ENCODE data around the gene VPS35L. TPM values are rescaled to one million over a fixed set of nuclear protein-coding genes. Genes with fewer than 3 reads are reported as not detected.

VPS35L gene
- total RNA-seq, 1 donor from 2014 or later, result 38.1 TPM

GRCh38 chr16:19521471-19522396 lies 33.8 kb upstream of the VPS35L start, which contains the start of gene GDE1:
Gene GDE1, minus strand, starts transcription at chr16:19522098. Its CDS starts 134 bp downstream, at chr16:19521964.
- peaks cover 22 to 36% (median 29%) of the 10 kb centered on the region in 3 donors for H3K4me1 ChIP-seq (ENCODE audit: control insufficient read depth in 3 of 3, insufficient read depth in 3 of 3, low read length in 3 of 3)

DNA sequence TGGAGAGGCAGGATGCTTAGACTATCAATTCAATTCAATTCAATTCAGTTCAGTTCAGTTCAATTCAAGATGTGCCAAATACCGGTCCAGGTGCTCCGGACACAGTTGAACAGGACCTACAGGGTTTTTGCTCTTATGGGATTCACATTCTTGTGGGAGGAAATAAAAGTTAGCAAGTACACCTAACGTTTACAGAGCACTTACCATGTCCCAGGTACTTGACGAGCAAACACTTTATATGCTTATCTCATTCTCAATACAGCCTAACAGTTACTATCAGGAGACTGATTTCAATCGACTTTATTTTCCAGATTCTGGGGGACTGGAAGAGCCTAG lies 33.1 kb upstream of the VPS35L start:
- no peaks in the 10 kb centered on the region for H3K36me3 ChIP-seq (ENCODE audit: control insufficient read depth in 3 of 3, insufficient read depth in 3 of 3, low read length in 3 of 3)
- no peaks in the 10 kb centered on the region for H3K27me3 ChIP-seq (ENCODE audit: control insufficient read depth in 3 of 3, insufficient read depth in 3 of 3, low read length in 3 of 3)
- peaks cover 22 to 36% (median 29%) of the 10 kb centered on the region in 3 donors for H3K4me1 ChIP-seq (ENCODE audit: control insufficient read depth in 3 of 3, insufficient read depth in 3 of 3, low read length in 3 of 3)
- H3K27ac ChIP-seq (ENCODE audit: low read depth, low read length), result peak overlapping the region; percentile 86
- H3K9me3 ChIP-seq (ENCODE audit: control insufficient read depth in 3 of 3, low read length in 3 of 3), result no peaks in the 10 kb centered on the region
- H3K9ac ChIP-seq (ENCODE audit: low read depth in 1 of 3, low read length in 3 of 3), result no peak overlapping the region
- peak overlapping the region; percentile 79 to 92 (median 87) for H3K4me3 ChIP-seq (ENCODE audit: low read length in 3 of 3)

More at GRCh38 chr16:19521471-19522396, 33.8 kb upstream of the VPS35L start, which contains the start of gene GDE1:
- H3K27ac ChIP-seq (ENCODE audit: low read depth, low read length), result peak within 1 kb of the TSS; percentile 86
- H3K4me3 ChIP-seq (ENCODE audit: low read length in 3 of 3), result peak within 1 kb of the TSS; percentile 79 to 92 (median 87)
- H3K36me3 ChIP-seq (ENCODE audit: control insufficient read depth in 3 of 3, insufficient read depth in 3 of 3, low read length in 3 of 3), result peaks cover 0 to 4% (median 1%) of the 10 kb centered on the region in 3 donors
- H3K27me3 ChIP-seq (ENCODE audit: control insufficient read depth in 3 of 3, insufficient read depth in 3 of 3, low read length in 3 of 3), result no peaks in the 10 kb centered on the region
- peak within 1 kb of the TSS; percentile 85 to 91 (median 85) for H3K9ac ChIP-seq (ENCODE audit: low read depth in 1 of 3, low read length in 3 of 3)
- H3K9me3 ChIP-seq (ENCODE audit: control insufficient read depth in 3 of 3, low read length in 3 of 3), result no peaks in the 10 kb centered on the region

DNA sequence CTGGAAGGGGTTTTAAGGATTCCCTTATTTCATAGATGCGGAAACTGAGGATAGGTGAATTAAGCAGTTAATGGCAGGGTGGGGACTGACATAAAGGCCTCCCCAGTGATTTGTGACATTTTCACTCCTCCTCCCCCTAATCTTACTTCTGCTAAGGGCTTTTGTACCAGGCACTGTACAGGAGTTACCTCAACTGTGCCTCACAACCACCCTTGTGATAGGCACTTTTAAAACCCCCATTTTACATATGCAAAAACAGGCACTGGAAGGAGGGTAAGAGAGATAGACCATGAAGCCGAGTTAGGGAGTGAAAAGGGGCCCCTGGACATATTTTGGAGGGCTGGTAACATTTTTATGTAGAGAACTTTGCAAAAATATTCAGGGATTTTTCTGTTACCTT lies 32.7 kb upstream of the VPS35L start:
- H3K36me3 ChIP-seq (ENCODE audit: control insufficient read depth in 3 of 3, insufficient read depth in 3 of 3, low read length in 3 of 3), result peaks cover 0 to 2% (median 2%) of the 10 kb centered on the region in 3 donors
- H3K9me3 ChIP-seq (ENCODE audit: control insufficient read depth in 3 of 3, low read length in 3 of 3), result no peaks in the 10 kb centered on the region
- peaks cover 22 to 36% (median 29%) of the 10 kb centered on the region in 3 donors for H3K4me1 ChIP-seq (ENCODE audit: control insufficient read depth in 3 of 3, insufficient read depth in 3 of 3, low read length in 3 of 3)
- no peaks in the 10 kb centered on the region for H3K27me3 ChIP-seq (ENCODE audit: control insufficient read depth in 3 of 3, insufficient read depth in 3 of 3, low read length in 3 of 3)
- H3K27ac ChIP-seq (ENCODE audit: low read depth, low read length), result no peak overlapping the region
- H3K9ac ChIP-seq (ENCODE audit: low read depth in 1 of 3, low read length in 3 of 3), result no peak overlapping the region
- no peak overlapping the region for H3K4me3 ChIP-seq (ENCODE audit: low read length in 3 of 3)

DNA sequence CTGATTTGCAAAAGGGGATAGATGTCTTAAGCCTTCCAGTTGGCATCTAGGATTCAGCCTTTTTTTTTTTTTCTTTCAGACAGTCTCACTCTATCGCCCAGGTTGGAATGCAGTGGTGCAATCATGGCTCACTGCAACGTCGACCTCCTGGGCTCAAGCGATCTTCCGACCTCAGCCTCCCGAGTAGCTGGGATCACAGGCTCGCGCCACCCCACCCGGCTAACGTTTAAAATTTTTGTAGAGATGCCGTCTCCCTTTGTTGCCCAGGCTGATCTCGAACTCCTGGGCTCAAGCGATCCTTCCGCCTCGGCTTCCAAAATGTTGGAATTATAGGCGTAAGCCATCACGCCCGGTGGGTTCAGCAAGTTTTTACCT lies 32.3 kb upstream of the VPS35L start:
- no peak overlapping the region for H3K27ac ChIP-seq (ENCODE audit: low read depth, low read length)
- H3K4me3 ChIP-seq (ENCODE audit: low read length in 3 of 3), result no peak overlapping the region
- H3K36me3 ChIP-seq (ENCODE audit: control insufficient read depth in 3 of 3, insufficient read depth in 3 of 3, low read length in 3 of 3), result peaks cover 0 to 6% (median 5%) of the 10 kb centered on the region in 3 donors
- H3K27me3 ChIP-seq (ENCODE audit: control insufficient read depth in 3 of 3, insufficient read depth in 3 of 3, low read length in 3 of 3), result no peaks in the 10 kb centered on the region
- no peaks in the 10 kb centered on the region for H3K9me3 ChIP-seq (ENCODE audit: control insufficient read depth in 3 of 3, low read length in 3 of 3)
- peaks cover 22 to 36% (median 29%) of the 10 kb centered on the region in 3 donors for H3K4me1 ChIP-seq (ENCODE audit: control insufficient read depth in 3 of 3, insufficient read depth in 3 of 3, low read length in 3 of 3)
- H3K9ac ChIP-seq (ENCODE audit: low read depth in 1 of 3, low read length in 3 of 3), result no peak overlapping the region

- H3K9ac ChIP-seq (ENCODE audit: low read depth in 1 of 3, low read length in 3 of 3), result peak within 1 kb of the TSS; percentile 76 to 86 (median 85)
- peaks cover 0 to 12% (median 11%) of the 10 kb centered on the region in 3 donors for H3K36me3 ChIP-seq (ENCODE audit: control insufficient read depth in 3 of 3, insufficient read depth in 3 of 3, low read length in 3 of 3)
- no peaks in the 10 kb centered on the region for H3K9me3 ChIP-seq (ENCODE audit: control insufficient read depth in 3 of 3, low read length in 3 of 3)
- peak within 1 kb of the TSS; percentile 92 to 95 (median 93) for H3K4me3 ChIP-seq (ENCODE audit: low read length in 3 of 3)
- peaks cover 22 to 36% (median 29%) of the 10 kb centered on the region in 3 donors for H3K4me1 ChIP-seq (ENCODE audit: control insufficient read depth in 3 of 3, insufficient read depth in 3 of 3, low read length in 3 of 3)
- H3K27me3 ChIP-seq (ENCODE audit: control insufficient read depth in 3 of 3, insufficient read depth in 3 of 3, low read length in 3 of 3), result no peaks in the 10 kb centered on the region
- H3K27ac ChIP-seq (ENCODE audit: low read depth, low read length), result peak within 1 kb of the TSS; percentile 23
Measured at GRCh38 chr16:19523559-19524355, 31.7 kb upstream of the VPS35L start, which contains the start of gene CCP110. Gene CCP110, plus strand, starts transcription at chr16:19523942. Its CDS starts 3,940 bp downstream, at chr16:19527882.

- Histone ChIP-seq H3K4me1 (ENCODE audit: control insufficient read depth in 3 of 3, insufficient read depth in 3 of 3, low read length in 3 of 3) (peaks cover 22 to 36% (median 29%) of the 10 kb centered on the region in 3 donors), H3K27ac (ENCODE audit: low read depth, low read length) (peak overlapping the region; percentile 23), H3K36me3 (ENCODE audit: control insufficient read depth in 3 of 3, insufficient read depth in 3 of 3, low read length in 3 of 3) (peaks cover 0 to 13% (median 12%) of the 10 kb centered on the region in 3 donors), H3K4me3 (ENCODE audit: low read length in 3 of 3) (peak overlapping the region; percentile 92 to 95 (median 93)), H3K9me3 (ENCODE audit: control insufficient read depth in 3 of 3, low read length in 3 of 3) (no peaks in the 10 kb centered on the region), H3K9ac (ENCODE audit: low read depth in 1 of 3, low read length in 3 of 3) (peak overlapping the region; percentile 76 to 86 (median 85)), H3K27me3 (ENCODE audit: control insufficient read depth in 3 of 3, insufficient read depth in 3 of 3, low read length in 3 of 3) (no peaks in the 10 kb centered on the region)
Measured at GRCh38 chr16:19524356-19524615, 31.2 kb upstream of the VPS35L start.

- H3K4me1 ChIP-seq (ENCODE audit: control insufficient read depth in 3 of 3, insufficient read depth in 3 of 3, low read length in 3 of 3), result peaks cover 22 to 36% (median 26%) of the 10 kb centered on the region in 3 donors
- no peaks in the 10 kb centered on the region for H3K9me3 ChIP-seq (ENCODE audit: control insufficient read depth in 3 of 3, low read length in 3 of 3)
Measured at GRCh38 chr16:19524616-19525384, 30.7 kb upstream of the VPS35L start.

GRCh38 chr16:19525385-19525723 lies 30.1 kb upstream of the VPS35L start:
- H3K4me1 ChIP-seq (ENCODE audit: control insufficient read depth in 3 of 3, insufficient read depth in 3 of 3, low read length in 3 of 3), result peaks cover 22 to 33% (median 26%) of the 10 kb centered on the region in 3 donors
- peaks cover 0 to 13% (median 12%) of the 10 kb centered on the region in 3 donors for H3K36me3 ChIP-seq (ENCODE audit: control insufficient read depth in 3 of 3, insufficient read depth in 3 of 3, low read length in 3 of 3)
- H3K9ac ChIP-seq (ENCODE audit: low read depth in 1 of 3, low read length in 3 of 3), result peak overlapping the region in 1 of 3 donors; percentile 44
- no peak overlapping the region for H3K27ac ChIP-seq (ENCODE audit: low read depth, low read length)
- H3K27me3 ChIP-seq (ENCODE audit: control insufficient read depth in 3 of 3, insufficient read depth in 3 of 3, low read length in 3 of 3), result no peaks in the 10 kb centered on the region
- no peaks in the 10 kb centered on the region for H3K9me3 ChIP-seq (ENCODE audit: control insufficient read depth in 3 of 3, low read length in 3 of 3)
- peak overlapping the region in 1 of 3 donors; percentile 95 for H3K4me3 ChIP-seq (ENCODE audit: low read length in 3 of 3)

More at GRCh38 chr16:19524616-19525384, 30.7 kb upstream of the VPS35L start:
- Histone ChIP-seq H3K36me3 (ENCODE audit: control insufficient read depth in 3 of 3, insufficient read depth in 3 of 3, low read length in 3 of 3) (peaks cover 0 to 13% (median 12%) of the 10 kb centered on the region in 3 donors), H3K27ac (ENCODE audit: low read depth, low read length) (no peak overlapping the region), H3K9ac (ENCODE audit: low read depth in 1 of 3, low read length in 3 of 3) (peak overlapping the region; percentile 76 to 86 (median 85)), H3K27me3 (ENCODE audit: control insufficient read depth in 3 of 3, insufficient read depth in 3 of 3, low read length in 3 of 3) (no peaks in the 10 kb centered on the region), H3K4me3 (ENCODE audit: low read length in 3 of 3) (peak overlapping the region; percentile 92 to 95 (median 93))

DNA sequence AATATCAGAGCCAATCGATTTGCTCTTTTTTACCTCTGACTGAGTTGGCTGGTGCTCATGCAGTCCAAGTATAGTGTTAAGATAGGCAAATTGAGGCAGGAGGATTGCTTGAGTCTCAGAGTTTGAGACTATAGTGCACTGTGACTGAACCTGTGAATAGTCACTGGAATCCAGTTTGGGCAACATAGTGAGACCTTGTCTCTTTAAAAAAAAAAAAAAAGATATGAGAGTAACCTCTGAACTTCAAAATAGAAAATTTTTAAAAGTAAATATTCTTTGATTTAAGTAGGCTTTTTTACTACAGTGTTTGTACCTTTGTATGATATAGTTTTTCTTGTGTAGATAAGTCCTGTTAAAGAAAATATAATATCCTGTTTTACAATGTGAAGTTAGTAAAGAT lies 28.3 kb upstream of the VPS35L start:
- Histone ChIP-seq H3K36me3 (ENCODE audit: control insufficient read depth in 3 of 3, insufficient read depth in 3 of 3, low read length in 3 of 3) (peaks cover 0 to 13% (median 12%) of the 10 kb centered on the region in 3 donors), H3K27ac (ENCODE audit: low read depth, low read length) (no peak overlapping the region), H3K27me3 (ENCODE audit: control insufficient read depth in 3 of 3, insufficient read depth in 3 of 3, low read length in 3 of 3) (no peaks in the 10 kb centered on the region), H3K9ac (ENCODE audit: low read depth in 1 of 3, low read length in 3 of 3) (no peak overlapping the region), H3K9me3 (ENCODE audit: control insufficient read depth in 3 of 3, low read length in 3 of 3) (no peaks in the 10 kb centered on the region), H3K4me3 (ENCODE audit: low read length in 3 of 3) (no peak overlapping the region), H3K4me1 (ENCODE audit: control insufficient read depth in 3 of 3, insufficient read depth in 3 of 3, low read length in 3 of 3) (peaks cover 14 to 19% (median 16%) of the 10 kb centered on the region in 3 donors)
